Measurements from ENCODE around the gene POLRMT.
"Not testable (repeated sequence)": the region's sequence is repeated elsewhere in the genome, so short reads cannot be mapped to it uniquely, and the experiment has no call there.

Gene POLRMT

DNA sequence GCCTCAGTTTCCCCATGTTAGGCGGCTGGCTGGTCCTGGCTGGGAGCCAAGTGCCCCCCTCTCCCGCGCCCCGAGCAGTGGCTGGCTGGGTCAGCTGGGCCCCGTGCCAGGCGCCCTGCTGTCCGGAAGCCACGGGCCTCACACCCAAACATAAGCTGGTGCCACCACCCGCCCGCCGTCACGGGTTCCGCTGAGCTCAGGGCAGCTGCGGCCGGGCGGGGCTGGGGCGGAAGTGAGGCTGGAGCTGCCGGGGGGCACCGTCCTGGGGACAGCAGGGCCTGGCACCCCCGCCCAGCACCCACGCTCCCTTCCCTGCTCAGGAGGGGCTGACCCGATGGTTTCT lies 24.4 kb downstream of the POLRMT start:
- DNase-seq: no peak

DNA sequence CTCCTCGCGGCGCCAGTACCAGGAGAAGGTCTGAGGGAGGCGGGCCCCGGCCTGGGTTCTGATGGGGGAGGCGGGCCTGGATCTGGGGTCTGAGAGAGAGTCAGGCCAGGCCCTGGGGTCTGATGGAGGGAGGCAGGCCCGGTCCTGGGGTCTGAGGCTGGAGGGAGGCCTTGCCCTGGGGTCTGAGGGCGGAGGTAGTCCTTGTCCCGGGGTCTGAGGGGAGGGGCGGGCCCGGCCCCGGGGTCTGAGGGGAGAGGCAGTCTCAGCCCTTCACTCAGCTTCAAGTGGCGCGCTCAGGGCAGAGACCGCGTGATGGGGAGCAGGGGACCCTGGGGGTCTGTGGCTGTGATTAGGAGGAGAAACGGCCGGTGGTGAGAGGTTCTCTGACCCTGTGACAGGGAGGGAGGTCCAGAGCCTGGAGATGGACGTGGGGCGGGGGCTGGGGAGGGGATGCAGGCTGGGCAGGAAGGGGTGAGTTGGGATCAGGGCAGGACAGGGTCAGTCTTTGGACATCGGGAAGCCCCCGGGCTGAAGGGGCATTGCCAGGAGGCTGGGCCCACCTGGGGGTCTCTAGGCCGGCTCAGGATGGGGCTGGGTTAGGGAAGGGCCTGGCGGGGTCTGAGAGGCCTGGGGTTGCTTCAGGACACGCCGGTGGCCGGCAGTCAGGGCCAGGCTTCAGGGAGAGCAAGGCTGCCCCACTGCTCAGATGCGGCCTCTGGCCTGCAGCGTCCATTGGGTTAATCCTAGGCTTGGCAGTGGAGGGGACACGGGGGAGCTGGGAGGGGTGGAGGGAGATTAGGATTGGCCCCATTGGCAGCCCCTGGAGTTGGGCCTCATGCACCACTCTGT lies 25.0 kb downstream of the POLRMT start:
- DNase-seq: no peak

DNA sequence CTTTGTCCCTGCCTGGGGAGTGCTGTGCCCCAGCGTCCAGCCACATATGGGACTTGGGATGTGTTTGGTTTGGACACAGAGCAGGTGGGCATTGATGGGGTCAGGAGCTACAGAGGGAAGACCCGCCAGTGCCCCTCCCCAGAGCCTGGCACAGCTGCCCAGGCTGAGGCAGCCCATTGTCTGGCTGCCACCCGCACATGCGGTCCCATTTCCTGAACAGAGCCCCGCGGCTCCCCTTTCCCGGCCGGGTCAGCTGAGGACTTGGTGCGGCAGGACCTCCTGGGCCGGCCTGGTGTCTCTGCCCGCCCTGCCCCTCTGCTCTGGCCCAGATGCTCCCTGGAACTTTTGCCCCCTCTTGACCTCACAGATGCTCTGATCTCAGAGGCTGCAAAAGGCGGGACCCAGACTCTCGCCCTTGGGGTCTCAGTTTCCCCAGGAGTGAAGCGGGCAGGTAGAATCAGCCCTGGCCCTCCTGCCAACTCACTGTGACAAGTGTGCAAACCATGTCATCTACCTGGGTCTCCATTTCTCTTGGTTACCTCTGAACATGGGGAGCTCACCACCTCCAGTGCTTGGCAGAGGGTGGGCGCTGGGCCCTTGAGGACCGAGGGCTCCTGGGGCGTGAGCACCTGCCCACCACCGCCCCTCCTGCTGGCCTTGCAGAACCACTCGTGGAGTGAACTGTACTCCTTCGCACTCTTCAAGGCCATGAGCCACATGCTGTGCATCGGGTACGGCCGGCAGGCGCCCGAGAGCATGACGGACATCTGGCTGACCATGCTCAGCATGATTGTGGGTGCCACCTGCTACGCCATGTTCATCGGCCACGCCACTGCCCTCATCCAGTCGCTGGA lies 25.8 kb downstream of the POLRMT start:
- DNase-seq: no peak

DNA sequence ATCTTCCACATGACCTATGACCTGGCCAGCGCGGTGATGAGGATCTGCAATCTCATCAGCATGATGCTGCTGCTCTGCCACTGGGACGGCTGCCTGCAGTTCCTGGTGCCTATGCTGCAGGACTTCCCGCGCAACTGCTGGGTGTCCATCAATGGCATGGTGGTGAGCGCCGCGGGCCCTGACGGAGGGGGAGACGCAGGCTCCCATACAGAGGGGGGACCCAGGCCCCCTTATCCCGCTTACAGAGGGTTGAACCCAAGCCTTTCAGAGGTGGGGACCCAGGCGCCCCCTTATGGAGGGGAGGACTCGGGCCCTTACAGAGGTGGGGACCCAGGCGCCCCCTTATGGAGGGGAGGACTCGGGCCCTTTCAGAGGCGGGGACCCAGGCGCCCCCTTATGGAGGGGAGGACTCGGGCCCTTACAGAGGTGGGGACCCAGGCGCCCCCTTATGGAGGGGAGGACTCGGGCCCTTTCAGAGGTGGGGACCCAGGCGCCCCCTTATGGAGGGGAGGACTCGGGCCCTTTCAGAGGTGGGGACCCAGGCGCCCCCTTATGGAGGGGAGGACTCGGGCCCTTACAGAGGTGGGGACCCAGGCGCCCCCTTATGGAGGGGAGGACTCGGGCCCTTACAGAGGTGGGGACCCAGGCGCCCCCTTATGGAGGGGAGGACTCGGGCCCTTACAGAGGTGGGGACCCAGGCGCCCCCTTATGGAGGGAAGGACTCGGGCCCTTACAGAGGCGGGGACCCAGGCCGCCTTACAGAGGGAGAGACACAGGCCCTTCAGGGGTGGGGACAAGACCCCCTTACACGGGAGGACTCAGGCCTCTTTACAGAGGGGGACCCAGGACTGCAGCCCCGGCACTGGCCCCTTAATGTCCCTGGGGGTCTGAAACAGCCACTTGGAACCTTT lies 28.0 kb downstream of the POLRMT start:
- DNase-seq: not testable (repeated sequence)

DNA sequence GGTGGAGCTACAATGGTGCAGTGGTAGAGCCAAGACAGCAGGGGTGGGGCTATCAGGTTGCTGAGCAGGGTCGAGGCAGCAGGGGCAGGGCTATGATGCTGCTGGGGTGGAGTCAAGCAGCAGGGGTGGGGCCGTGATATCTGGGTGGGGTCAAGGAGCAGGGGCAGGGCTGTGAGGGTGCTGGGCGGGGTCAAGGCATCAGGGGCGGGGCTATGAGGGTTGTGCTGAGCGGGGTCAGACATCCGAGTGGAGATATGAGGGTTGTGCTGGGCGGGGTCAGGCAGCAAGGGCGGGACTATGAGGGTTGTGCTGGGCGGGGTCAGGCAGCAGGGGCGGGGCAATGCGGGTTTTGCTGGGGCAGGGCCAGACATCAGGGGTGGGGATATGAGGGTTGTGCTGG lies 29.0 kb downstream of the POLRMT start:
- no peak for DNase-seq

DNA sequence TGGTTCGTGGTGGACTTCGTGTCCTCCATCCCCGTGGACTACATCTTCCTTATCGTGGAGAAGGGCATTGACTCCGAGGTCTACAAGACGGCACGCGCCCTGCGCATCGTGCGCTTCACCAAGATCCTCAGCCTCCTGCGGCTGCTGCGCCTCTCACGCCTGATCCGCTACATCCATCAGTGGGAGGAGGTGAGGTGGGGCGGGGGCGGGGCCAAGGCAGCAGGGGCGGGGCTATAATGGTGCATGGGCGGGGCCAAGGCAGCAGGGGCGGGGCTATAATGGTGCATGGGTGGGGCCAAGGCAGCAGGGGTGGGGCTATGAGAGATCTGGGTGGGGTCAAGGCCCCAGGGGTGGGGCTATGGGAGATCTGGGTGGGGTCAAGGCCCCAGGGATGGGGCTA lies 29.6 kb downstream of the POLRMT start:
- not testable (repeated sequence) for DNase-seq

DNA sequence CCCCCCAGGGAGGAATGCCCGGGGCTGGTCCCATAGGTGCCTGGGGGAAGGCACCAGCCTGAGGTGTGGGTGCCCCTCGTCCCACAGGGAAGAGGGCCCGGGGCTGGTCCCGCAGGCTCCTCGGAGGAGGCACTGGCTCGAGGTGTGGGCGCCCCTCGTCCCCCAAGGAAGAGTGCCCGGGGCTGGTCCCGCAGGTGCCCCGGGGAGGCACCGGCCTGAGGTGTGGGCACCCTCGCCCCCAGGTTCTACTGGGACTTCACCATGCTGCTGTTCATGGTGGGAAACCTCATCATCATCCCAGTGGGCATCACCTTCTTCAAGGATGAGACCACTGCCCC lies 30.1 kb downstream of the POLRMT start:
- DNase-seq: not testable (repeated sequence)

DNA sequence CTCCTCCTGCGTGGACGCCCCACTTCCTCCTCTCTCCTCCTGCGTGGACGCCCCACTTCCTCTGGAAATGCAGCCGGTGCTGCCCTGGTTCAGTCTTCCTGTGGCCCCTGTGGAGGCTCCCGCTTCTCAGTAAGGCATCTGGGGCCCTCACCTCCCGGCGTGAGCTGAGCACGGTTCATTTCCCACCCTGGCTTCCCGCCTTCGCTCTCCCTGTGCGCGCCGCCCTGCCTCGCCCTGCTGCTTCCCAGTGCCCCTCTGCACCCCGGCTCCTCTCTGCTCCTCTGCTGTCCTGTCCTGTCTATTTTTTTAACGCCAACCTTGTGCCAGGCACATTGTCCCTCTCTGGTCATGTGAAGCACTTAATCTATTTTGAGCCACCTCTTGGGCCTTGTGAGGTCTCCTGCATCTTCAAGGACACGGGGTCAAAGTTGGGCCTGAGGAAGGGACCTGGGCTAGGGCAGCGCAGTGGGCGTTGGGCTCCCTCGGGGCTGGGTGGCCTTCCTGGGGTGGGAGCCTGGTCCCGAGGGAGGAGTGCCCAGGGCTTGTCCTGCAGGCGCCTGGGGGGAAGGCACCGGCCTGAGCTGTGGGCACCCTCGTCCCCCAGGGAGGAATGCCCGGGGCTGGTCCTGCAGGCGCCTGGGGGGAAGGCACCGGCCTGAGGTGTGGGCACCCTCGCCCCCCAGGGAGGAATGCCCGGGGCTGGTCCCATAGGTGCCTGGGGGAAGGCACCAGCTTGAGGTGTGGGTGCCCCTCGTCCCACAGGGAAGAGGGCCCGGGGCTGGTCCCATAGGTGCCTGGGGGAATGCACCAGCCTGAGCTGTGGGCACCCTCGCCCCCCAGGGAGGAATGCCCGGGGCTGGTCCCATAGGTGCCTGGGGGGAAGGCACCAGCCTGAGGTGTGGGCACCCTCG lies 30.7 kb downstream of the POLRMT start:
- no peak for DNase-seq

DNA sequence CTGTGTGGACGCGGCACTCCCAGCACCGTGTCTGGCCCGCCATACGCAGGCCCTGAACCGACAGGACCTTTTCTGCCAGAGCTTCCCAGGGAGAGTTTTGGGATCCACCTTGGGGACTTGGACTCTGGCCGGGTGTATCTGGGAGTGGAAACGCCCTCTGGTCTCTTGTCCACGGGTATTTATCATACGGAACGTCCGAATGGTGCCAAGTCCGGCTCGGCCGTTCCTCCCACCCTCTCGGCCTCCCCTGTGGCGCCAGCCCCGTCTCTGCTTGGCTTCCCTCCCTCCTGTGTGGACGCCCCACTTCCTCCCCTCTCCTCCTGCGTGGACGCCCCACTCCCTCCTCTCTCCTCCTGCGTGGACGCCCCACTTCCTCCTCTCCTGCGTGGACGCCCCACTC lies 31.5 kb downstream of the POLRMT start:
- DNase-seq: no peak

DNA sequence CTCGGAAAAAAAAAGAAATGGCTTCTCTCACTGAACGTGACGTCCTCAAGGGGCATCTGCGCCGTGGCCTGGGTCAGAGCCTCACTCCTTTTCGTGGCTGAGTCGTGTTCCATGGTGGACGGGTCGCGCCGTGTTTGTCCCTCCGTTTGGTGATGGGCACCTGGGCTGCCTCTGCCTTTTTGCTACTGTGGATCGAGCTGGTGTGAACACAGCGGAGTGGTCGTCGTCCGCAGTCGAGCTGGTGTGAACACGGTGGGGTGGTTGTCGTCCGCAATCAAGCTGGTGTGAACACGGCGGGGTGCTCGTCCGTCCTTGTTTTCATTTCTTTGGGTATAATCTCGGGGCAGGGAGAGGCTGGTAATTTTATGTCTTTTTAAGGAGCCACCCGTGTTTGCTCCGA lies 32.0 kb downstream of the POLRMT start:
- no peak for DNase-seq

DNA sequence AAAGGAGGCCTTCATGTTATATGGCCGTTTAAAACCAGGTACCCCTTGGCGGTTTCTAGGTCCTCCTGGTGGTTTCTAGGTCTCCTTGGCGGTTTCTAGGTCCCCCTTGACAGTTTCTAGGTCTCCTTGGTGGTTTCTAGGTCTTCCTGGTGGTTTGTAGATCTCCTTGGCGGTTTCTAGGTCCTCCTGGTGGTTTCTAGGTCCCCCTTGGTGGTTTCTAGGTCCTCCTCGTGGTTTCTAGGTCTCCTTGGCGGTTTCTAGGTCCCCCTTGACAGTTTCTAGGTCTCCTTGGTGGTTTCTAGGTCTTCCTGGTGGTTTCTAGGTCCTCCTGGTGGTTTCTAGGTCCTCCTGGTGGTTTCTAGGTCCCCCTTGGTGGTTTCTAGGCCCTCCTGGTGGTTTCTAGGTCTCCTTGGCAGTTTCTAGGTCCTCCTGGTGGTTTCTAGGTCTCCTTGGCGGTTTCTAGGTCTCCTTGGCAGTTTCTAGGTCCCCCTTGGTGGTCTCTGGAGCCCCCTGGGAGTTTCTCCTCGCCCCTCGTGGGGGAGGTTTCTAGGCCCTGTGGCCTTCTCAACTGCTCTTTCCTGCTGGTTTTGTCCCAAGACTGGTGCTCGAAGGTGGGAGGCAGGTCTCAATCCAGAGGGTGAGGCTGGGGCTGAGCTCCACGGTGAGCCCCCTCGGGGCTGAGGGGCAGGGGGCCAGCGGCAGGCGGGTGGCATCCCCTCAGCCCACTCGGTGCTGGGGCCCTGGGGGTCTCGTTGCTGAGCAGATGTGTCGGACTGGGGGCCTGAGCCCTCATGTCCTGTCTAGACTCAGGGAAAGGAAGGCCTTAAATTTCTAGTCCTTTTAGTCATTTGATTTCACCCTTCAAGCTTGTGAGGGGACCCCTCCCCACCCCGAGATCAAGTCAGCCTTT lies 35.7 kb downstream of the POLRMT start:
- DNase-seq: no peak

DNA sequence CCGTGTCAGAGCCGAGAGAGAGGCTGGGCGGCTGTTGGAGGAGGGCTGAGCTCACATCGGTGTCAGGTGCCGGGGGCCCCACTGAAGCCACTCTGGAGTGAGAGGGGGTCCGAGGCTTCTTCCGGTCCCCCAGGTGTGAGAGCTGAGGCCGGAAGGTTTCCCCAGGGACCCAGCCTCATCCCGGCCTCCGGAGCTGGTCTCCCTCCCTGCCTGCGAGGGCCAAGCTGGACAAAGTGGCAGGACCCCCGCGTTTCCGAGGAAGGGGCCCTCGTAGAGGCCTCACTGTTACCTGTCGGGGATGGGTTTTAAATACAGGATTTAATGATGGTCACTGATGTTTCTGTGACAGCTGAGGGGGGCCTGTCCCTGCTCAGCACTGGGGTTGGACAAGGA lies 37.1 kb downstream of the POLRMT start:
- no peak for DNase-seq

DNA sequence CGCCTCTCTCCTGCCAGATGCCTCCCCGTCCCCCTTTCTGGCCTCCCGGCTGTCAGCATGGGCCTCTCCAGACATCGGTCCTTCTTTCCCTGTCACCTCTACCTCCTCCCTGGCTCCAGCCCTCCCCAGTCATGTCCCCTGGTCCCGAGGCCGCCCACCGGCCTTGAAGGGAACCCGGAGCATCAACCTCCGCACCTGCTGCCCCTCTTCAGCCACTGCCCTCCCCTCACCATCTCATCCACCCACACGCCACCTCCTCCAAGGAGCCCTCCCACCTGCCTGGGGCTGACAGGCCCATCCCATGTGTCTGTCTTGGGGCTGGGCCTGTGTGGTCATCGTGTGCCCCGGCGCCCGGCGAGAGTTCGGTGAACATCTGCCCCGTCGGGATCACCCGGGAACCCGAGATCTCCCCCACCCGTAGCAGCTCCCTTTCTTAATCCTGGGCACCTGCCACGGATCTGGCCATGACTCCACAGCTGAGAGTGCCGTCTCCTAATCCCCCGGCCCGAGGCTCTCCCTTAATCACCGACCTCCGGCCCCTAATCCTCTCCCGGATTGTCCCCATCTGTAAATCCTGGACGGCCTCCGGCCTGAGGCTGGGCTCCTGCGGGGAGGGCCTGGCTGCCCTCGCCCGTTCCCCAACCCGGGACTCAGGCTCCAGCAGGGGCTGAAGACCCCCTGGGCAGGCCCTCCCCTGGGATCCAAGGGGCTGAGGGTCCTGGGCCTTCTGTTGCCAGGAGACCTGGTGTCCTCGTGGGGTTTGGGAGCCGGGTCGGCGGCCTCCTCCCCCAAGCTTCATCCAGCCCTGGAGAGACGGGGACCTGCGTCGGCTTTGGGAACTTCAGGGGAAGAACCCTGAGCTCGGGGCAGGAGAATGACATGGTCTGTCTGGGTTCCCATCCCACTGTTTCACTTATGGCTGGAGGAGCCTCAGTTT lies 37.7 kb downstream of the POLRMT start:
- peak; percentile 78 to 87 for DNase-seq

DNA sequence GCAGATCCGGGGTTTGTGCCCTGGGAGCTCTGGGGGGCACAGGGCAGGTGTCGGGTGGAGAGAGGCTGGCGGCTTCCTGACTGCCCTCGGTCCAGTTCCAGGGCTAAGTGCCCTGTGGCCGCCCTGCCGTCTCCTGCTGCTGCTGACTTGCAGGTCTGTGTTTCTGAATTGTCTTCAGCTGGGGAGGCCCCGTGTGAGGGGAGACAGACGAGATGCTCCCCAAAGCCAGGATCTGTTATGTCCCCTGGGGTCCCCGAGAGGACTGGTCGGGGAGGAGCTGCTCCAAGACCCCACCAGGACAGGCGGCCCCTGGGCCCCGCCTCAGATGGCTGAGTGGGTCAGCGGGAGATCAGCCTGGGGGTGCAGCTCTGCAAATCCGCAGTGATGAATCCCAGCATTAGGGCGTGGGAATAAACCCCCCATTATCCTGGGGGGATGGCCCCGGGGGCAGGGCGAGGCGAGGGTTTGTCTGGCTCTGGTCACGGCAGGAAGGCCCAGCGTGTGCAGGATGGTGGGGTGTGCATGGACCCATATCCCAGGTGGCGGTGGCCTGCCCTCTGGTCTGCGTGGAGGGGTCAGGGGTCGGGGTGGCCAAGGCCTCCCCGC lies 39.0 kb downstream of the POLRMT start:
- DNase-seq: no peak

DNA sequence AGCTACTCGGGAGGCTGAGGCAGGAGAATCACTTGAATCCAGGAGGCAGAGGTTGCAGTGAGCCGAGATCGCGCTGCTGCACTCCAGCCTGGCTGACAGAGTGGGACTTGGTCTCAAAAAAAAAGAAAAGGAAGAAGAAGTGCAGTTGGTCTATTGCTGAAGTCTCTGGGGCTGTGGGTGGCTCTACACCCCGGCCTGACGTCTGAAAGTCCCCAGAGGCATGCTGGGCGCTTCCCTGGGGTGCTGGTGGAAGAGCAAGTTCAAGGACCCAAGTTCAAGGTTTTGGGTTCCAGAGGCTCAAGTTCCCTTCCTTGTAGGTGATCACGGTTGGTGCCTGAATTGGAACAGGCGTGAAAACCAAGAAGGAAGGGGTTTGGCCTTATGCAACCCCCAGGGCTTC lies 39.8 kb downstream of the POLRMT start:
- no peak for DNase-seq

DNA sequence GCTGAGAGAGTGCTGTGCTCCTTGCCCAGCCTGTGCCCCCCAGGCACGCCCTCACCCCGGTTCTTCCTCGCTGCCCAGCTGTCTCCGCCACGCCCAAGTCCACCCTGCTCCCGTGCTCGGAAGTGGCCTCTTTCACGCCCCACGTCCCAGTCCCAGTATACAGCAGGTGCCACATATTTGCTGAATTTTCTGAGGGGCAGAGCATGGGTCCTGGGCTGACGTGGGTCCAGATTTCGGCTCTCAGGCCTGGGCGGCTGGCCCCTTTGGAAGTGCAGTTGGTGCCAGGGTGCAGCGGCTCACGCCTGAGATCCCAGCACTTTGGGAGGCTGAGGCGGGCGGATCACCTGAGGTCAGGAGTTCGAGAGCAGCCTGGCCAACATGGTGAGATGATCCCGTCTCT lies 40.3 kb downstream of the POLRMT start:
- DNase-seq: no peak

DNA sequence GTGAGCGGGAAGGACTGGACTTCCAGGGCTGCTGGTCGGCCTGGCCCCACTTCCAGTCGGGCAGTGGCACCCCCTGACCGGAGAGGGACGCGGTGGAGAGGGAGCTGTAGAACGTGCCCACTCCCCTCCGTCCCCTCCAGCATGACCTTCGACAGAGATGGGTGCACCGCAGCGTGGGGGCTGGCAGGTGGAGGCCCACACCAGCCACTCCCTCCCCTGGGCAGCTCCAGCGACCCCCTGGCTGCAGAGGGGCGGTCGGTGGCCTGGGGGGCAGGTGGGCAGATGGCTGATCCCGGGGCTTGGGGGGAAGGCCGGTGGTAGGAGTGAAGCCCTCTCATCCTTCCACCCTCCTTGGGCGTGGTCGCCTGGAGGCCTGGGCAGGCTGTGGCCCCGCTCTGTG lies 41.2 kb downstream of the POLRMT start:
- DNase-seq: no peak

DNA sequence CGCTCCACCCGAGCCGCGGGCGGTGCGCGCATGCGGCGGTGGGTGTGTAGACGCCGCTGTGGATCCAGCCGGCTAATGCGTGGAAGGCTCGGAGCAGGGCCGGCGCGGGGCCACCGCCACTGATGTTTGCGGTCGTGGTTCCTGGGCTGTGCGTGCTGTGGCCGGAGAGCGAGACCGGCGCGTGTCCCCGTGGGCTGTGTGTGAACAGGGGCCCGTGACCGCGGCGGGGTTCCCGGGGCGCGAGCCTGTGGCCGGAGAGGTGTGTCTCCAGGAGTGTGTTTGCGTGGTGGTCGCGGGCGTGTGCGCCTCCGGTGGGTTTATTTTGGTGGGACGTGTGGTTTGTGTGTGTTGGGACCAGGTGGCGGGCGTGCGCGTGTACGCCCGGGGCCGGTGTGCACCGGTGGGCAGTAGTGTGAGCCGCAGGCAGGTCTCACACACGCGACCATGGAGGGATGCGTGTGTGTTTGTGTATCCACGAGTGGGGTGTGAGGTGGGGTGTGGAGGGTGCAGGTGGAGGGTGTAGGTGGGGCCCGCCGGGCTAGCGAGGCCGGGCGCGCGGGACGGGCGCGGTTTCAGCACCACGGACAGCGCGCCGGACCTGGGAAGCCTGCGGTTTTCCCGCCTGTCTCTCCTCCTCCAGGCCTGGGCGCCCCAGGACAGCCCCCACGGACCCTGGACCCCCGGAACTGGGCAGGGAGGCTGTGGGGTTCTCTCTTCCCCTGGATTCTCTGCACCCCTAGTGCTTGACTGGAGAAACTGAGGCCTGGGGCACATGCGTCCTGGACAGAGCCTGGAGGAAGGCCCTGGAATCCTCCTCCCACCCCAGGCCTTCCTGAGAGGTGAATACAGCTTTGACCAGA lies 42.0 kb downstream of the POLRMT start:
- no peak for DNase-seq

DNA sequence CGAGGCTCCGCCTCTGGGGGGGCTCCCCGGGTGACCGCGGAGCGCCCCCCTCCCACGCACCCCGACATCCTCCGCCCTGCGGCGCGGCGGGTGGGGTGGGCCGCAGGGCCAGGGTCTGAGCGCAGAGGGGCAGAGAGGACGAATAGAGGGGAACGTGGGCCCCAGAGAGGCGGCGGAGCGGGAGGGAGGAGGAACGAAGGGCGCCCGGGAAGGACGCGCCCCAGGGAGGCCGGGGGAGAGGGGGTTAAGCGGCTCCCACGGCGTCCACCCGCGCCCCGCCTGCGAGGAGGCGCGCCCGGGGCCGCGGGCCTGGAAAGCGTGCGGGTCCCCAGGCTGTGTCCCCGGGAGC lies 42.6 kb downstream of the POLRMT start:
- no peak for DNase-seq

Measured in NCI-H524 (cell line).